Superior temporal gyrus (tissue), 1 donor: ENCODE results near the gene APRT.
"Not testable (repeated sequence)": the region's sequence is repeated elsewhere in the genome, so short reads cannot be mapped to it uniquely, and the experiment has no call there.

Source experiments
- DNase-seq: peaks from one replicate; pipeline ENCODE4 v3.0.0-alpha.2; 2016; ENCODE audit errors: extremely low spot score

The APRT gene

DNA sequence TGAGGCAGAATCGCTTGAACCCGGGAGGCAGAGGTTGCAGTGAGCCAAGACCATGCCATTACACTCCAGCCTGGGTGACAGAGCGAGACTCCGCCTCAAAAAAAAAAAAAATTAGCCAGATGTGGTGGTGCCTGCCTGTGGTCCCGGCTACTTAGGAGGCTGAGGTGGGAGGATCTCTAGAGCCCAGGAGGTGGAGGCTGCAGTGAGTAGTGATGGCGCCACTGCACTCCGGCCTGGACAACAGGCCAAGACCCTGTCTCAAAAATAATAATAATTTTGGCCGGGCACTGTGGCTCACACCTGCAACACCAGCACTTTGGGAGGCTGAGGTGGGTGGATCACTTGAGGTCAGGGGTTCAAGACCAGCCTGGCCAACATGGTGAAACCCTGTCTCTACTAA, 23.0 kb downstream of the APRT start:
- not testable (repeated sequence) for DNase-seq

GRCh38 chr16:88787579-88788314, 24.0 kb downstream of the APRT start:
- DNase-seq, result no peak

DNA sequence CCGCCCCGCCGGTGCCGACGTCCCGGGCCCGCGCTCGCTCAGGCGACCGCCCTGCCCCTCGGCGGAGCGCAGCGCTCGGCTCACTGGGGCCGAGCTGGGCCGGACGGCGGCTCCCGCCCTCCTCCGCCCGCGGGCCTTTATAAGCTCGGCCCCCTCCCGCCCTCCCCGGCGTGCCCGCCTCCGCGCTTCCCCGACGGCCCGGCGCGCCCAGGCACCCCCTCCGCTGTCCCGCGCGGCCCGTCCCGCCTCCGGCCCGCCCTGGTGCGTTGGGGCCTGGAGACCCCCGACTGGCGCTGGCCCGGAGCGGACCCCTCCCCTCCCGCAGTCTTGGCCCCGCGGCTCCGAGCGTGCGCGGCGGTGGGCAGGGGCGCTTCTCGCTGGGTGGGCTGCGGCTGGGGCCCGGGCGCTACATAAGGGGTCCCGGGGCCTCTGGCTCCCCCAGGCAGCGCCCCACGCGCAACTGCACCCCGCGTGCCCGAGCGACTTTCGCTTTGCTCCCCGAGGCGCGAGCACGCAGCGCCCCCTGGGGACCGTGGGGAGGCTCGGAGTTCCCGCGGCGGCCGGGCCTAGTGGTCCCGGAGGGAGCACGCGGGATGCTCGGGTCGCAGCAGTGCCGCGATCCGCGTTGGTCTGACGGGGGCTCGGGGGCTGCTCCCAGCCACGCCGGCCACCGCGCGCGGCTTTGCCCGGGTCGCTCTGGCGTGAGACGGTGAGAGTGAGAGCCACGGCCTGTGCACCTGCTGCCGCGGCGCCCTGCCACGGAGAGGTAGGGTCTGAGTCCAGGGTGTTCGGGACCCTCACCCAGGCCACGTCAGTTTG, 26.4 kb downstream of the APRT start, which contains the start of gene PIEZO1:
PIEZO1 (minus strand) TSS at position 115 of the 819 bp plus-strand sequence. CDS start 256 bp downstream, outside the sequence.
- DNase-seq, result peak; percentile 59

DNA sequence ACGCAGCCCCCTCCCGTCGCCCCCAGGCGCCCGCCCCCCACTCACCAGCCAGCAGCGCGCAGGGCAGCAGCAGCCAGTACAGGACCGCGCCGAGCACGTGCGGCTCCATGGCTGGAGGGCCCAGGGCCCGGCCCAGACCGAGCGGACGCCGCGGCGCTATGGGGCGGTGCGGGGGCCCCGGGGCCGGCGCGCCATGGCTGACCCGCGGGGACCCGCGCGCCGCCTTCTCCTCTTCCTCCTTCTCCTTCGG, 26.9 kb downstream of the APRT start:
- no peak for DNase-seq

DNA sequence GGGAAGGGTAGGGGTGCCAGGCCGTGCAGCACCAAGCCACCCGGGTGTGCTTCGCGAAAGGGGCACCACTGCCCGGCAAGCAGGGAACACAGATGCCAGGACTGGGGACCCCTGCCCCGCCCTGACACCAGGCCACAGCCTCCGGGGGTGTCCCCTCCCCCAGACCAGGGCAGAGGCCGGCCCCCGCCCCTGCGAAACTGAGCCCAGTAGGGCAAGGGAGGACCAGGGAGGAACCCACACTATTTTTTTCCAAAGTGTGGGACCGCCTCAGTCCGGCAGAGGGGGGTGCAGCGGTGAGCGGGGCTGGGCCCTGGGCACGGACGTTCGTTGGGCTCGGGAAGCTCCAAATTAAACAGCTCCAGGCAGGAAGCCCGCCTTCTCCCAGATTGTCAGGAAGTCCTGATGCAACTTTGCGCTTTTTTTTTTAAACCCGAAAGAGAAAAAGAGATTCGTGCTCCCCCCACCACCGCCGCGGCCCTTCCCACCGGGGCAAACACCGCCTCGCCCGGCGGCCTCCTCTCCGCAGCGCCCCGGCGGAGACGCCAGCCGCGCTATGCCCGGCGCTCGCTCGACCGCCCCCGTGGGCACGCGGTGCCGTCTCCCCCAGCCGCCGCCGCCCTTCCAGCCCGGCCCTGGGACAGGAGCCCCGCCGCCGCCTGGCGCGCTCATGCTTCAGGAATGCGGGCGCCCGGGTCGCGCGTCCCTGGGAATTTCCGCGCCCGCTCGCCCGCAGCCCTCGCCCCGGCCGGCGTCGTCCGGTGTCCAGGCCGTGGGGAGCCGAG, 27.5 kb downstream of the APRT start:
- no peak for DNase-seq

DNA sequence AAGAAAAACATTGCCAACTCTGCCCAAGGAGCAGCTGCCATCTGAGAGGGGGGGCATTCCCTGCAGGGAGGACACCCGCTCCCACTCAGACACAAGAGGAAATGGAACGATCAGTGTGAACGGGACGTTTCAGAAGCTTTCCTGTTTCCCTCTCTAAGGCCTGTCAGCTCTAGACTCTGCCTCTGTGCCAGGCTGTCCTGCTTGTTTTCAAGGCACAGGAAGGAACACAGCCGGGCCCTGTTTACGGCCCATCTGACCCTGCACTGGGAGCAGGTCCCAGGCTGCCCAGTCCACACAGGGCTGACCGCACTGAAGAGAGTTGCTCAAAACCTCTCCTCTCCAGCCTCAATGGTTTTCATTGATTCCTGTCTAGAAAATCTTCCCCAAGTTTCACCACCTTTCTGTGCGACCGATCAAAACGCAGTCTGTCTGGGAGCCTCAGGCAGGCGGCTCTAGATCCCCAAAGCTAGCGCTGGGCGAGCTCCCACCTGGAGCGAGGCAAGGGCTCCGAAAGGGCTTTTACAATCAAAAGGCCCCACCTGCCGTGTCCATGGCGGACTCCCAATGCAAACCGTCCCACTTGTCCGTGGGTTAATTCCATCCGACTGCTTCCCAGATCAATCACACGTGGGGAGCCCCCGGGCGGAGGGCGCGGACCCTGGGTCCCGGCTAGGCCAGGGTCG, 28.2 kb downstream of the APRT start:
- DNase-seq, result peak; percentile 70

DNA sequence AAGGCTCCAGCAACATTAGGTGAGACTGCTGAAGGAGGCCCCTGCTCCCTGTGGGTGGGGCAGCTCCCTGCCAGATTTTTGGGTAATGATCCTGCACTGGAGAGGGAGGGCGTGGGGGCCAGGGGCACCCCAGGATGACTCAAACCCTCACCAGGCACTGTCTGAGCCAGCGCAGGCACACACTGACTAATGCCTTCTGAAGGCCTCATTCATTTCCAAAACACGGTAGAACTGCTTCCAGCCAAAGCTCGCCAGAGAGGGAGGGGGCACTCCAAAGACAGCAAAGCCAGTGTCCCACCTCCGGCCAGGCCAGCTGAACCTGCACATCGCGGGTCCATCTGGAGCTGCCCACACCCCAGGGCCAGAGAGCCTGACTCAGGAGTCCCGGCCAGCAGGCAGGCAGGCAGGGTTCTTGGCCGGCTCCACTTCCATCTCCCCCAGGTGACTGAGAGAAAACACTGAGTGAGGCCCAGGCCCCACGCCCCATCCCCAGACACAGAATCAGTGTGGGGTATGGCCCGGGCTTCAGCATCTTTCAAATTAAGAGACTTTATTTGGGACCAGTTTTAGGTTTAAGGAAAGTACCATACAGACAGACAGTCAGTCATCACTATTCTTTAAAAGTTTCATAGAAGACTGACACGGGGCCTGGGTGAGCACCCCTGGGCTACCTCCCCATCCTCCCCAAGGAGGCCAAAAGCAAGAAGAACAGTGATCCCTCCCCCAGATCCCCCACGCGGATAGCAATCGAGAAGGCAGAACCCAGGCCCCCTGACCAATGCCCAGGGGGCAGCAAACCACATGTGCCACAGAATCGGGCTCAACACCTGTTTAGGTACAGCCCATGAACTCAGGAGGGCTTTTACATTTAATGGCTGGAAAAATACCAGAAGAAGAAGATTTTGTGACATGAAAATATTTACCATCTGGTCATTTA, 29.0 kb downstream of the APRT start:
- DNase-seq, result no peak

DNA sequence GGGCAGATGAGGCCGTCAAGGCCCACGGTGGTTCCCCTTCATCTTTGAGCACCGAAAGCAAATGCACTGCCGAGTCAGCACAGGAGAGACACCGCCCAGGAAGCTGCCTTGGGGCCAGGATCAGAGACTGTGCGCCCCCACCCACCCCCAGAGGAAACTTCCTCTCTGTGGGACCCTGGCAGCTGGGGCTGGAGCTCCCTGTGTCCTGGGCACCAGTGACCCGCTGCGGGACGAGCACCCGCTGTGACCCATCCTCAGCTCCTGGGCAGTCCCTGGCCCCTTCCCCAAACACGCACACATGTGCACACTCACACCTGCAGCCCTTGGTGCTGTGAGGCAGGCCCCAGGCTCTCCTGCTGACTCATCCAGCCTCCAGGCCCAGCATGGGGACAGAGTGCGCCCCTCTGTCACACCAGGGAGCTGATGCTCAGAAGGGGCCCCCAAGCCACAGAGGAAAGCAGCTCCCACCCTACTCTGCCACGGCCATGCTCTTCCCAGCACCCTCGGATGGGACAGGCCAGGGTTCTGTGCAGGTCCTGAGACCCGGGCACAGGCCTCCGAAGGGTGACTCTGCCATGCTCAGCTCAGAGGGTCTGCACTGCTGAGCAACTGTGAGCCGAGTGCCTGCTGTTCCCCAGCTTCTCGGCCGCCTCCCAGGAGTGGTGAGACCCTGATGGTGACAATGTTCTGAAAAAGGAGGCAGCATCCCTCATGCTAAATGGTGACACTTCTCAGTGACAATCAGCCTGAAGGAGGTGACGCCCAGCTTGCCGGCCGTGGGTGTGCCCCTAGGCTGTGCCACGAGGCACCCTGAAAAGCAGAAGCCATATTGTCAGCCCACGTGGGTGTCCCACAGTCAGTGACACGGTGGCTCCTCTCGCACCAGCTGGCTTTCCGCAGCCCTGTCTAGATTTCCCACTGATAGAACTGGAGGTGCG, 30.3 kb downstream of the APRT start:
- no peak for DNase-seq

DNA sequence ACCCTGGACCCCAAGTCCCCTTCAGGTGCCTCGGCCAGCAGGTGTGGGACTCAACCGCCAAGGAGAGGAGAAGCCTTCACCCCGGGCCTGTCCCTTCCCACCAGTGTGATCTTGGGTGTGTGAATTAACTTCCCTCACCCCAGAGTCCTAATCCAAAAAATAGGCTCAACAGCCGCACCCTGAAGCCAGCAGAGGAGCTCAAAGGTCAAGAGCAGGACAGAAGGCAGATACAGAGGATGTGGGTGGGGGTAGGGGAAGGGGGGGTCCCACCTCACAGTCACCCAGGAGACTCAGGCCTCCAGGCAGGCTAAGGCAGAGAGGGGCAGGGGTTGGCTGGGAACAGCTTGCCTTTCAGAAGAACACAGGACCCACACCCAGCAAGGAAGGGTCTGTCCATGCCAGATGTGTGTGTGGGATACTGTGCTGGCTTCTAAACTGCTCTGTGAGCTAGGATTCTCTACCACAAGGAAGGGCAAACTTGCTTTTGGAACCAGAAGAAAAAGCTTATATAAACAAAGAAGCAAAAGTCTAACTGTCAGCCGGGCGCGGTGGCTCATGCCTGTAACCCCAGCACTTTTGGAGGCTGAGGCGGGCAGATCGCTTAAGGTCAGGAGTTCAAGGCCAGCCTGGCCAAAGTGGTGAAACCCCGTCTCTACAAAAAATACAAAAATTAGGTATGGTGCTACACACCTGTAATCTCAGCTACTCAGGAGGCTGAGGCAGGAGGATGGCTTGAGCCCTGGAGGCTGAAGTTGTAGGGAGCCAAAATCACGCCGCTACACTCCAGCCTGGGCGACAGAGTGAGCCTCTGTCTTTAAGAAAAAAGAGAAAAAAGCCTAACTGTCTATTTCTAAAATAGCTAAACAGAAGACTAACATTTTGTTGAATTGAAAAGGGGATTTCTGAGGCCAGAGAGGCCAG, 31.3 kb downstream of the APRT start:
- no peak for DNase-seq

- no peak for DNase-seq
Observed at GRCh38 chr16:88779406-88780141, 32.2 kb downstream of the APRT start.

GRCh38 chr16:88778541-88779065, 33.1 kb downstream of the APRT start:
- DNase-seq, result no peak

DNA sequence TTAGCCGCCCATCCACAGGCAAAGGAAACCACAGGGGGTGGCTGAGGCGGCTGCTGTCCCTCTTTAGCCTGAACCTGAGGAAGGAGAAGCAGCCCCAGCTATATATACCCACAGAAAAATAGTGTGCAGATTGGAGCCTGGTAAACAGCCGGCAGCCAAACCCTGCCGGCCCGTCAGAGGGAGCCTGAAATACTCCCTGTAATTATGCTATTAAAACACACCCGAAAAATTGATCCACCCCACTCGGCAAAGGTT, 33.5 kb downstream of the APRT start:
- no peak for DNase-seq

DNA sequence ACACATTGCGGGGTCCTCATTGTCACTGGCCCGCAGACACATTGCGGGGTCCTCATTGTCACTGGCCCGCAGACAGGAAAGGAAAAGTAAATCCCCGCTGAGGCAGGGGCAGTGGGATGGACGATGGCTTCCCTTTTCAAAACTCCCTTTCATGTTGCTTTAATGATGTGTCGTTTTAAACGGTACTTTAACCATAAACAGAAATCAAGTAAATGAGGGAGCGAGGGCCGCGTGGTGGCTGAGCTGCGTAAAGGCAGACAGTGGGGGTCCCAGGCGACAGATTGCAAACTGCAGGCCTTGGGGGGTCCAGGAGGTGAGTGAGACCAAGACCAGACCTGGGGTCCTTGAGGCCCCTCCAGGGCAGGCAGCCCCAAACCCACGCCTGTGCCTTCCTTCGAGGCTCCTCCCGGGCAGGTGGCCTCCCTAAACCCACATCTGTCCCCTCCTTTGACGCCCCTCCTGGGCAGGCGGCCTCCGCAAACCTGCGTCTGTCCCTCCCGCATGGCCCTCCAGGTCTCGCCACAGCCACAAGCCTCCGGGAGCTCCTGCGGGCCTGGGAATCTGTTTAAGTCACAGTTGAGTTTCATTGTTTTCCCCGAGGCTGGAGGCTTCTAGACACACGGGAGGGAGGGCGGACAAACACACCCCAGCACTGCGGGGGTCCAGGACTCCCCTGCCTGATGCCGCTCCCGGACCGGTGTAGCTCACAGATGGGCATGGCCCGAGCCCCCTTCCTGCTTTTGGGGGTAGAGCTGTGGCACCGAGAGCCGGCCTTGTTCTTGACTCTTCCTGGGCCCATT, 34.1 kb downstream of the APRT start:
- no peak for DNase-seq

DNA sequence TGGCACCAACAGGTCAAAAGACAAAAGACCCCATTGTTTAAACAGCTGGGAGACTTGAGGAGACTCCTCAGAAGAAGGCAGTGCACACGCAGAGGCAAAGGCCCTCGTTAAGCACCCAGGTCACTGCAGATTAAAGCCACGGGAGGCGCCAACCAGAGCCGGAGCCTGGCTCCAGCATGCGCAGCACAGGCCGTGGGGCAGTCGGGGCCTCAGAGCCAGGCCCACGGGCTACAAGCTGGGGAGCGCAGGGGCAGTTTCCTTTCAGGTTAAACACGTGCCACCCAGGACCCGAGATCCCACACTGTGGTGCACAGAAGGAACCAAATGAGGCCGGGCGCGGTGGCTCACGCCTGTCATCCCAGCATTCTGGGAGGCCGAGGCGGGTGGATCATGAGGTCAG, 35.9 kb downstream of the APRT start:
- DNase-seq, result no peak

- DNase-seq, result no peak
Observed at GRCh38 chr16:88774544-88775393, 37.0 kb downstream of the APRT start.

- no peak for DNase-seq
Observed at GRCh38 chr16:88773812-88774291, 37.9 kb downstream of the APRT start.
